Measurements from ENCODE around the gene LY6G6D.

The LY6G6D gene

DNA sequence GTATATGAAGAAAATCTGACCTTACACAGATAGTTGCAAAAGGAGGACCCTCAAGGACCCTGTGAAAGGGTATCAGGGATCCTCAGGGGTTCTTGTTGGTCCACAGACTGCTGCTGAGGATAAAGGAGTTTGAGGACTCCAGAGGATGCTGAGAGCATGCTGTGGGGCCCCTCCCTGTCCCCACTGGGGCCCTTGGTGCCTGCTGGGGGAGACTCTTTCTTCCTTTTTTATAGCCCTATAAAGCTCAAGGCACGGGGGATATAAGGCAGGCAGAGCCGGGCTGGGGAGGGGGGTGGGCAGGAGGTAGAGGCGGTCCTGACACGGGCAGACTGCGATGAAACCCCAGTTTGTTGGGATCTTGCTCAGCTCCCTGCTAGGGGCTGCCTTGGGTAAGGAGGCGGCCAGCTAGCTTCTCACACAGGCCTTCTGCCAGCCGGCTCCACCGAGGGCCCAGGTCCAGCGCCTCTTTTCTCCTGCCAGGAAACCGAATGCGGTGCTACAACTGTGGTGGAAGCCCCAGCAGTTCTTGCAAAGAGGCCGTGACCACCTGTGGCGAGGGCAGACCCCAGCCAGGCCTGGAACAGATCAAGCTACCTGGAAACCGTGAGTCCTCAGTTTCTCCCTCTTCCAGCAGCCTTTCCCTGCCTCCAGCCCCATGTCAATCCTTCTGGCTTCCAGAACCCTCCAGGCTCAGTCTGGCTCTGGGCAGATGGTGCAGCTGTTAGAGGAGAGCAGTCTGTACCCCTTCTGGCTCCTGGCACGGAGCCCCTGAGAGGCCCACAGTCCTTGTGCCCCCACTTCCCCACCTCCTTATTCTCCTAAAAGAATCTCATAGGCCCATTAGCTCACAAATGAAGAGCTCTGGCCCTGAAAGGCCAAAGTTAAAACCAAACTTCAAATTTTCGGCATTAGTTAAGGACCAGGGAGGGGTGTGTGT lies at the start of gene LY6G6D:
Gene LY6G6D (plus strand): TSS at position 327 of the 937 bp plus-strand sequence. CDS start 8 bp downstream, at position 335.
- DNase-seq = no peak

DNA sequence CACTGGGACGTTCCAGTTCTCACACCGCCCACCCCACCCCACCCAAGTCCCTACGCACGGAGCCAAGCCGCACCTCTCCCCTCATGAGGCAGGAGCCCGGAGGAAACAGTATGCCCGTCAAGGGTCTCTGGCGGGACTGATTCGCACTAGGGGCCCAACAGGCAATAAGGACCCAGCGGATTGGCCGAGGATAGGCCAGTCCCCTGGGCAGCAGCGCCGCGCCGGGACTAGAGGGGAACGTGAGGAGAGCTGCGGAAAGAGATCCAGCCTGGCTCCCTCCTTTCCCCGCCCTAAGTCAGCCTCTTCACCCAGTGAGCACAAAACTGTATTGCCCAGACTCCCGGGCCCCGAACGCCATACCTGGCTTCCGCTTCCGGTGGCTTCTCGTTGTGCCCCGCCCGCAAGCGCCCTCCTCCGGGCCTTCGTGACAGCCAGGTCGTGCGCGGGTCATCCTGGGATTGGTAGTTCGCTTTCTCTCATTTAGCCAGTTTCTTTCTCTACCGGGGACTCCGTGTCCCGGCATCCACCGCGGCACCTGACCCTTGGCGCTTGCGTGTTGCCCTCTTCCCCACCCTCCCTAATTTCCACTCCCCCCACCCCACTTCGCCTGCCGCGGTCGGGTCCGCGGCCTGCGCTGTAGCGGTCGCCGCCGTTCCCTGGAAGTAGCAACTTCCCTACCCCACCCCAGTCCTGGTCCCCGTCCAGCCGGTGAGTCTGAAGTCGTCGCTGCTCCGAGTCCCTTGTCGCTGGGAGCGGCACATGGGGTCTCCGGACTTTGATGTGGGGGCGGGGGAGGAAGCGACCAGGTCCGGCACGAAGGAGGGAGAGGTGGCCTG lies 49.4 kb upstream of the LY6G6D start, which contains the start of gene CSNK2B:
Gene CSNK2B (plus strand): TSS at position 580 of the 836 bp plus-strand sequence. CDS start 752 bp downstream, outside the sequence.
- DNase-seq = peak; percentile 97

DNA sequence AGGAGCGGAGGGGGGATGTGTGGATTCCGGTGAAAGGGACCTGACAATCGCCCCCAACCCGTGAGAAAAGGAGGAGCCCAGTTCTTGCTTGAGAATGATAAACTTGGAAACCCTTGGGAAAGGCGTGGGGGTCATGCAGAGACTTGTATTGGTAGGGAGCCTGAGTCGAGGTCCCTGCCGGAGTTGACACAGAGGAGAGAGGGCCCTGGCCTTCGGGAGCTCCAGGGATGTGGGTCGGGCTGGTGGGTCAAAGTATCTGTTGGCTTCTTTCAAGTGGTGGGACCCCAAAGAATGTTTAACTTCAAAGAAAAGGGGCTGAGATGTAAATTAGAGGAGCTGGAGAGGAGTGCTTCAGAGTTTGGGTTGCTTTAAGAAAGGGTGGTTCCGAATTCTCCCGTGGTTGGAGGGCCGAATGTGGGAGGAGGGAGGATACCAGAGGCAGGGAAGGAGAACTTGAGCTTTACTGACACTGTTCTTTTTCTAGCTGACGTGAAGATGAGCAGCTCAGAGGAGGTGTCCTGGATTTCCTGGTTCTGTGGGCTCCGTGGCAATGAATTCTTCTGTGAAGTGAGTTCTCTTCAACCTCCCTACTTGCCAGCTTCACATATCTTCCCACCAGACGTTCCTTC lies 48.7 kb upstream of the LY6G6D start:
- DNase-seq = no peak

DNA sequence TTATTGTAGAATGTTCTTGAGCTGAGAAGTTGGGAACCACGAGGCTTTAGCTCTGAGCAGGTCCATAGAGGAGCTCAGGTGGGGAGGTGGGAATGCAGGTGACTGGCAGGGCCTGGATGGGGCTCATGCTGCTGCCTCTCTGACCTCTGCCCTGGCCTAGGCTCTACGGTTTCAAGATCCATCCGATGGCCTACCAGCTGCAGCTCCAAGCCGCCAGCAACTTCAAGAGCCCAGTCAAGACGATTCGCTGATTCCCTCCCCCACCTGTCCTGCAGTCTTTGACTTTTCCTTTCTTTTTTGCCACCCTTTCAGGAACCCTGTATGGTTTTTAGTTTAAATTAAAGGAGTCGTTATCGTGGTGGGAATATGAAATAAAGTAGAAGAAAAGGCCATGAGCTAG lies 45.5 kb upstream of the LY6G6D start, which contains the start of gene LY6G5B:
Gene LY6G5B (plus strand): TSS at position 301 of the 400 bp plus-strand sequence. CDS start 975 bp downstream, outside the sequence.
- no peak for DNase-seq

DNA sequence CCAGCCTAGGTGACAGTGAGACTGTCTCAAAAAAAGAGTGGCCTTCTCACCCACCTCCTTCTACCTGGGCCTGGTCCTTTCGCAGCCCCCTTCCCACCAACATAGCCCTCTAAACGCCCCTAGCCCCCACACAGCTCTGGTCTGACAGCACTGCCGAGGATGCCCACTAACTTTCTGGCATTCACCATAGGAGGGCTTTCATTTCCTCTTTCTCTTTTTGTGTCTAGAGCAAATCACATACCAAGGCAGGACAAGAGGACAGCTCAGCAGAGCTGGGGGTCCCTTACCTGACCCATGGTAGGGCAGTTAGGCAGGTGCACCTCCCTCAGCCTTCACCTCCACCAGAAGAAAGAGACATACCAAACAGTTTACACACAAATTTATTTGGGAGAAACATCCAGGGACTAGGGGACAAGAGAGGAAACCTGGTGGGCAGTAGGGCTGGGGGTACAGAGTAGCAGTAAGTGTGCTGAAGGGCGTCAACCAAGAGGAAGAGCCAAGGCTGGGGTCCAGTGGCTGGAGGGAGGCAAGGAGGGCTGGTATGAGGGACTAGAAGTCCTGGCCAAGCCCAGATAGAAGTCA lies 38.7 kb upstream of the LY6G6D start:
- no peak for DNase-seq

- no peak for DNase-seq
Observed at GRCh38 chr6:31676904-31677303, 38.2 kb upstream of the LY6G6D start.

DNA sequence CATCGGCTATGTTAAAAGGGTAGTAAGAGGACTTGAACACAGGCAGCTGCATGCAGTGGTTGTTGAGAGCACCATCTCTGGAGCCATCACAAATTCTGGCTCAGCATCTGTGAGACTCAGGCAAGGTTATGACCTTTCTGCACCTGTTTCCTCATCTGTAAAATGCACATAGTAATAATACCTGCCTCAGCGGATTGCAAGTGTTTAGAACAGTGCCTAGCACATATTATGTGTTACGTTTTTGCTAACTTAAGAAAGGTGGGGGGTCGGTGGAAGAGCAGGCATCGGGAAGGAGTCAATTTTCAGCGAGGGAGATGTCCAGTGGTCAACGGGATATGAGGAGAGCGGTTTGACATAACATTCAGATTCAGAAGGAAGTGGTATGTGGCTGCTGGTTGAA lies 37.2 kb upstream of the LY6G6D start:
- DNase-seq = no peak

GRCh38 chr6:31680226-31681134 lies 34.7 kb upstream of the LY6G6D start, which contains the start of gene LY6G5C:
LY6G5C (minus strand) TSS chr6:31681067; CDS start chr6:31680373, 694 bp downstream.
- peak; percentile 64 for DNase-seq

- DNase-seq = peak; percentile 45
Observed at GRCh38 chr6:31681135-31681671, 33.9 kb upstream of the LY6G6D start.

DNA sequence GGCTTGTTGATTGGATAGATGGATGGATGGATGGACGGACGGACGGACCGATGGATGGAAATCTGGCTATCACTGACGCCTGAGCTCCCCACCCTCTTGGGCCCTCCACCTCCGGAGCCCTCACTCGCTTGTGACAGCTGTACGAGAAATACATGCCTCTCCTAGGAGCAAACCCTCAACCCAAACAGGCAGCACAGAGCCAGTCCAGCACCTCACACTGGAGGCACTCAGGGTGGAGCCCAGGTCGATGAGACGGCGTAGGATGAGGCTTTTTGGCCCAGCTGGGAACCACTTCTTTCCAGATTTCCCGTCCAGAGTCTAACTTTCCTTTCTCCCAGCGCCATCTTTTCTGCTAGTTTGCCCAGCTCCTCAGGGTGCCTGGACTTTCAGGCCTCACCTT lies 31.6 kb upstream of the LY6G6D start:
- no peak for DNase-seq

GRCh38 chr6:31686483-31686882 lies 28.7 kb upstream of the LY6G6D start:
- DNase-seq = no peak

- DNase-seq = no peak
Observed at GRCh38 chr6:31687321-31687720, 27.8 kb upstream of the LY6G6D start.

DNA sequence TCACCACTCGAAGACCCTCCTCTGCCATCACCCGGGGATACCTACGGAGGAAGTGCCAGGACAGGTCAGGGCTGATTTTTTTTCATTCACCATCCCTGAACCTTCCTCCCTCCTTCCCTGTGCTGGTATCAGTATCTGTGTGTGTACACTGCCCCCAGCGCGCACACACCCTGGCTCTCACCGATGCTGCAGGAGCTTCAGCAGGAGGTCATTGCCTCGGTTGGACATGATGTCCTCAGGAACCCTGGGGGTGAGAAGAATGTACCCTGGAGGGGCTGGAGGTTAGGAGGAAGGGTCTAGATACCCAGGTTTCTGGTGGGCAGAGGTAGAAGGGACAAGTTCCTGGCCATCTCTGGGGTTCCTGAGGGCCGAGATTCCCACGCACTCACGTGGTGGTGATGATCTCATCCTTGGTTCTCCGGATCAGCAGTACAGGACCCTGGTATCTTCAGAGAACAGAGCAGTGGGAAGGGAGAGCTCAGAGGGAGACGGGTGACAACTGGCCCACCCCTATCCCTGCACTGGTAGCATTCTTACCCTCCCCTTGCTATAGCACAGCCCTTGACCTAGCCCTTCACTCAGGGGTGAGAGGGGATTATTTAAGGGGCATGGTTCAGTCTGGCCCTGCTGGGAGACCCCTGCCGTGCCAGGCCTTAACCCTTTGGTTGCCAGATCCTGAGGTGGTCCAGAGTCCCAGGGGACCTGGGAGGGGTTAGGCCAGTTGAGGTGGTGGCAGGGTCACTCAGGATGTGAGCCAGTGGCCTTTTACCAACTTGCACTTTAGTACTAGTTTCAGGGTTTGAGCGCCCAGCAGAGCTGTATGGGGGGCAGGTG lies 27.1 kb upstream of the LY6G6D start:
- no peak for DNase-seq

DNA sequence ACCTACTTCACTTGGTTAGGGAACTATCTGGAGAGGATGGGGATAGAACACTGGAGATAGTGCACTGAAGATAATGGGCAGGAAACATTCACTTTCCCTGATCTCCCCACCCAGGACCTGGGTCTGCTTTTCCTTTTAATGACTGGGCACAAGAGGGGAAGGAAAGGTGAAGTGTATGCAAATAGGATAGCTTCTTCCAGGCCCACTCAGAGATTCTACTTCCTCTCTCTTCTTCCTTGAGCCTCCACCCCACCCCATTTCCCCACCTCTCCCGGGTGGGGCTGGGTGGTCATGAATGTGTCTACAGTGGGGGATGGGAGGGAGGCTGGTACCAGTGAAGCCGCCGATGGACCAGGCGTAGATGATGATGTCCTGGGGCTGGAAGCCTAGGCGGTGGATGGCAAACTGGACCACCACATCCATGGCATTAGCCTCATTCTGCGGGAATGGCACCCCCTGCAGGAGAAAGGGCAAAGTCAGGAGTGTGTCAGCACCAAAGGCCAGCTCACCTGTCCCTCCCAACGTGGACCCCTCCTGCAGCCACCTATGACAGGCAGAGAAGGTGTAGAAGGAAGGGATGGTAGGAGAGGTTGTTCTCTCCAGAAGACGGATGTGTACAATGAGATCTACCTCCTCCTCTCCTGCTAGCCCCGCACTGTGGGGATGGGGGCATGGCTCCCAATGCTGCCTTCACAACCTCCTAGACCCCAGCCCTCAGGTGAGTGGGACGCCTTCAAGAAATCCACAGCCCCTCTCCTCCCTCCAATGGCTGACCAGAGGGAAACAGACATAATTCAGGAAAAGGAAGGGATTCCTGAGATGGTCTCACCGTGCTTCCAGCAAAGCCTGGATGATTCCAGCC lies 25.7 kb upstream of the LY6G6D start:
- no peak for DNase-seq

DNA sequence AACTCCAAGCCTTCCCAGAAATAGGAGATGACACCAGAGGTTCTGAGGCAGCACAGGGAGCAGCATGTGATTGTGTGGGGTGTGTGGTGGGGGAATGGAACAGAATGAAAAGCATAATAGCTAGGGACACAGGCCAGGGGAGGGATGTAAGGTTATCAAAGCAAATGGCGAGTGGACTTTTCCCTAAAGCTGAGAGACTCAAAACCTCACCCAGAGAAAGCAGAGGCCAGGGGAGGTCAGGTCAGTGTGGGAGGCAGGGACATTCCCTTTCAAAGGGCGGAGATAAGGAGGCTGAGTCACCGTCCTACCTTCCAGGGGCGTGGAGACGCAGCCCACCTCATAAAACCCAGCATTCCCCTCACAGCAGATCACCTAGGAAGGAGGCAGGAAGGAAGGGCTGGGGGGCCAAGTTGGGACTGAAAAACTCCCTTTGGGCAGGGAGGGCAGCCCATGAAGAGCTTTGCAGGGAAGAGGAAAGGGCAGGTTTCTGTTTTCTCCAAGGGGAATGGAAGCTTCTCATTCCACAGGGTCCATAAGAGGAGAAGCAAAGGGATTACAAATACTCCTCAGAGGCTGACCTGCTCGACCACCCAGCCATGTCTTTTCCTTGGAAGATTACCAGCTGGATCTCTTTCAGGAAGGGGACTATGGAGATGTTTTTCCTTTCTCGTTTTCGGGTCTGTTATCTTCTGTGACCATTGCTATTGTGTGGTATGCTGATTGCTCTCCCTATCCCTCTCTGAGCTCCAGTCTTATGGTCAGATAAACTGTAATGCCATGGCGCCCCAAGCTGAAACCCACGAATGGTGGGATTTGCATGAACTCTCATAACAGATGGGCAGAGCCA lies 24.7 kb upstream of the LY6G6D start:
- no peak for DNase-seq

GRCh38 chr6:31691078-31691463 lies 24.1 kb upstream of the LY6G6D start:
- DNase-seq = no peak

DNA sequence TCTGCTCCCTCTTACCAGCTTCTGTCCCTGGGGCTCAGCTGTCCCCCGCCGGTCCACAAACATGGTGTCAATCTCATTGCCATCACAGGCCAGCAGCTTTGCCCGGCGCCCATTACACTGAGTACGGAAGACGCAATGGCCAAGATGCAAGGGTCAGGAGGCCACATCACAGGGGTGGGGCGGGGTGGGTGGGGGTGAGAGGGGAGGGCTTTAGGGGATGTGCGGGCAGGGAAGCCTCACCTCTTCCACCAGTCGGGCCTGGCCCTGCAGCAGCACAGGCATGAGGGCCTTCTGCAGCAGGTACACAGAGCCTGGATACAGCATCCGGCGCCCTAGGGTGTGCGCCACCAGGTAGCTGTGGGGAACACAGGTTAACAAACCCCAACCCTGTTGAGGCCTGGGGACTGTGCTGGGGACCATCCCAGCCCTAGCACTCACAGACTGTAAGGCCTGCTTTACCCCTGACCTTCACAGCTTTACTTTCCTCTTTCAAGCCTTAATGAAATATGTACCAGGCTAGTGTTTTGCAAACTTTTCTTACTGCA lies 23.5 kb upstream of the LY6G6D start:
- DNase-seq = no peak

DNA sequence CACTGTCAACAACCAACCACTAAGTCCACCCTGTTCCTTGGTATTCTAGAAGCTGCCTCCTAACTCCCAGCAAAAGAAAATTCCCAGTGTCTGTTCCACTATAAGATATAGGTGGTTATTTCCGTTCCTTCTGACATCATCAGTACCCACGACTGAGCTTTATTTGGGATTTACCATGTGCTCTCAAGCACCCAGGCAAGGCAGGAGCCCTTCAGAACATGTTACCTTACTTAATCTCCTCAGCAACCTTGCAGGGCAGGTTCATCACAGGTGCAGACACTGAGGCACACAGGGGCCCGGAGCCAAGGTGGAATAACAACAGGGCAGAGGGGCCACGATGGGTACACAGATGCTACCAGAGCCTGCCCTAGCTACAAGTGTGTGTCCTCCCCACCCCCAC lies 22.8 kb upstream of the LY6G6D start:
- DNase-seq = no peak

Measured in activated CD8-positive, alpha-beta memory T cell treated with anti-CD3 and anti-CD28 coated beads, Interleukin-2, amount 50 U/mL, for 4 hours (primary cell).